DOHH2 (cell line): Measurements from ENCODE around the gene PTGES3L.
"Not testable (repeated sequence)": the region's sequence is repeated elsewhere in the genome, so short reads cannot be mapped to it uniquely, and the experiment has no call there.

Experiments used
- CTCF ChIP-seq: fragments of 200-600 bp; sonication (generic); IDR thresholded peaks from one replicate; pipeline ENCODE4 v1.5.1; 2014; ENCODE audit warnings: antibody characterized with exemption, mild to moderate bottlenecking, low read depth, low read length; ENCODE audit not compliant: poor library complexity, severe bottlenecking
- EZH2phosphoT487 ChIP-seq: fragments of 200-600 bp; sonication (generic); IDR thresholded peaks from 2 replicates; pipeline ENCODE4 v1.6.1; 2017; ENCODE audit warnings: borderline replicate concordance, mild to moderate bottlenecking, antibody characterized with exemption, low read length, moderate library complexity, mixed read lengths

- TF ChIP-seq CTCF, EZH2phosphoT487: not testable (repeated sequence)
These were observed 4.2 kb downstream of the PTGES3L start for GRCh38 chr17:42975701-42976100.
